ENCODE data around the gene CDX2. TPM values are rescaled to one million over a fixed set of nuclear protein-coding genes. Genes with fewer than 3 reads are reported as not detected.

Gene CDX2
- total RNA-seq (2021; ENCODE audit: unreplicated experiment) (5.1 TPM), Bru-seq, nascent RNA (percentile 36 among the genes with signal in this experiment), BruChase-seq, experiment 1, labeled RNA remaining after a 2-hour chase (percentile 41 among the genes with signal in this experiment), BruChase-seq, experiment 2, labeled RNA remaining after a 6-hour chase (percentile 31 among the genes with signal in this experiment)
- polyA plus RNA-seq (2012; ENCODE audit: insufficient read length), result 4.9 TPM
- long read RNA-seq, full-length matches to known transcripts, result 15 of 15 reads
- long read RNA-seq, partial matches to known transcripts, result 0 of 15 reads
- long read RNA-seq, other reads (novel, unspliced or antisense), result 0 of 15 reads

DNA sequence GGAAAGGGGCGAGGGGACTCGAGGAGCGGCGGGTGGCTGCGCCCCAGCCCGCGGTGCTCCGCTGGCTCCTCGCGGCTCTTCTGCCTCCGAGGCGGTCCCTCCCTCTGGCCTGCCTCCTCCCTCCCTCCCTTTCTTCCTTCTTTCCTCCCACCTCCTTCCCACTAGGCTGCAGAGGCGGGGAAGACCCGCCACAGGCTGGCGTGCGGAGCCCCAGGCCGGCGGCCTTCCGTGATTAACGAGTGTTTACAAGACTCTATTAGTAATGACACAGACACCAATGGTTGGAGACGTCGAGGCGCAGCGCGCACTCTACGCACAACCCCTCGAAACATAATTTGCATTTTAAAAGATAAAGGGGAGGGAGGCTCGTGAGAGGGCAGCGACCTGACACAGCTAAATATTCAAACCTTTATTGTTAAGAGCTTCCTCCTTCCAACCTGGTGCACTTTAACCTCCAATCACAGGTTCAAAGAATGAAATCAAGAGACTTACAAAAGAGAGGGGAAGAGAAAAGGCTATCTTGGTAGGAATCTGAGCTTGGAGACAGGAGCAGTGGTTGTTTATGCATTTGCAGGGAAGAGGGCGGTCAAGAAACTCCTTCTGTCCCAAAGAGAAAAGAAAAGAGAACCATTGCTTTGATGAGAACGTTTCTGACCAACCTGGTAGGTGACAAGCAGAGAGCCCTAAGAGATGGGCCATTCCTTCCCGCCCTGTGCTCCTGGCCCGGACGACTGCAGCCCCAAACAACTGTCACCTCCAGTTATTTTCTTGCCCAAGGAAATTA, at the start of gene CDX2:
Gene CDX2, minus strand, starts transcription at position 234 of the 784 bp plus-strand sequence. CDS start 309 bp downstream, outside the sequence.
- ATAC-seq, result peak; percentile 72
- in situ Hi-C loops (cut with HindIII; ENCODE audit: low pct_unique_long_range_greater_than_20kb, low sequenced_read_pairs), result loop anchor here (25.0 kb wide), 1 partner anchor 132 kb away; no protein-coding TSS in a partner anchor
- no peak for DNase-seq (ENCODE audit: low read depth, low spot score)
- no peaks in the 10 kb centered on the region for H3K27me3 ChIP-seq (ENCODE audit: control insufficient read depth, insufficient read depth, low read length)
- no peaks in the 10 kb centered on the region for H3K9me3 ChIP-seq (ENCODE audit: control insufficient read depth, insufficient read depth, low read depth, low read length)
- ChIA-PET CTCF (interaction anchor here (1.2 kb wide), 1 partner anchor 9 kb away, joined by 3 read pairs; no protein-coding TSS in a partner anchor), POLR2A (no interaction called here)
- intact Hi-C loops (cut with micrococcal nuclease; ENCODE audit: unreplicated experiment), result no loop called here
- TF ChIP-seq, protein P1, sequence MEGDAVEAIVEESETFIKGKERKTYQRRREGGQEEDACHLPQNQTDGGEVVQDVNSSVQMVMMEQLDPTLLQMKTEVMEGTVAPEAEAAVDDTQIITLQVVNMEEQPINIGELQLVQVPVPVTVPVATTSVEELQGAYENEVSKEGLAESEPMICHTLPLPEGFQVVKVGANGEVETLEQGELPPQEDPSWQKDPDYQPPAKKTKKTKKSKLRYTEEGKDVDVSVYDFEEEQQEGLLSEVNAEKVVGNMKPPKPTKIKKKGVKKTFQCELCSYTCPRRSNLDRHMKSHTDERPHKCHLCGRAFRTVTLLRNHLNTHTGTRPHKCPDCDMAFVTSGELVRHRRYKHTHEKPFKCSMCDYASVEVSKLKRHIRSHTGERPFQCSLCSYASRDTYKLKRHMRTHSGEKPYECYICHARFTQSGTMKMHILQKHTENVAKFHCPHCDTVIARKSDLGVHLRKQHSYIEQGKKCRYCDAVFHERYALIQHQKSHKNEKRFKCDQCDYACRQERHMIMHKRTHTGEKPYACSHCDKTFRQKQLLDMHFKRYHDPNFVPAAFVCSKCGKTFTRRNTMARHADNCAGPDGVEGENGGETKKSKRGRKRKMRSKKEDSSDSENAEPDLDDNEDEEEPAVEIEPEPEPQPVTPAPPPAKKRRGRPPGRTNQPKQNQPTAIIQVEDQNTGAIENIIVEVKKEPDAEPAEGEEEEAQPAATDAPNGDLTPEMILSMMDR (IDR thresholded peaks at IDR 0.05), result no peak
- TF ChIP-seq REST (IDR thresholded peaks at IDR 0.05; ENCODE audit: insufficient read depth in 1 of 2, low read depth in 2 of 2, low read length in 1 of 2) (no peak), POLR2AphosphoS5 (IDR thresholded peaks at IDR 0.05; ENCODE audit: low read depth, low read length) (no peak), SIN3A (IDR thresholded peaks at IDR 0.05; ENCODE audit: borderline replicate concordance, insufficient read depth, low read depth, low read length) (no peak)
- 0 out of 2 replicates have a peak within 1 kb of the TSS, but pooled peaks have one; percentile 29 for H3K27ac ChIP-seq (ENCODE audit: low read length)
- H3K4me1 ChIP-seq (ENCODE audit: control insufficient read depth, insufficient read depth, low read length), result peaks cover 10% of the 10 kb centered on the region
- H3K4me3 ChIP-seq (ENCODE audit: low read depth in 2 of 2, low read length in 2 of 2), result peak within 1 kb of the TSS; percentile 51 to 53
- no peaks in the 10 kb centered on the region; the same call in 1 of the 2 replicates for H3K36me3 ChIP-seq (ENCODE audit: control insufficient read depth, insufficient read depth, low read length)
- BruUV-seq (replicated peaks), result no TSS peak

DNA sequence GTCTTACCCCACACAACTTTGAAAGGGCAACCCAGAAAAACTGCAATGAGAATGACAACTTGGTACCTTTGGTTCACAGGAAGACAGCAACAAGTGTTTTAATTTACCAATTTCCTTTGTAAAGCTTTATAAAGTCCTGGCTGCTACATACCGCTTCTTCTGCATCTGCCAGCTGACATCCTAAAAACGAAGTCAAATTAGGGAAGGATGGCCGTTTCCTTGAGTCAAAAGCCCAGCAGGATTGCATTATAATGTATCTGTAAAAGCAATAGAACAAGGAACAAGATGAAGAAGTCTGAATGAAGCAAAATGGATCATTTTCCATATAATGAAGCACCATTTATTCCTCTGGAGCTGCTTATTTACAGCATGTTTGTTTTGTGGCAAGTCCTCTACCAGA, 45.2 kb upstream of the CDX2 start:
- no peaks in the 10 kb centered on the region for H3K27me3 ChIP-seq (ENCODE audit: control insufficient read depth, insufficient read depth, low read length)
- no peak for ATAC-seq
- ChIA-PET CTCF (no interaction called here), POLR2A (no interaction called here)
- H3K27ac ChIP-seq (ENCODE audit: low read length), result no peak overlapping the region
- no peaks in the 10 kb centered on the region for H3K36me3 ChIP-seq (ENCODE audit: control insufficient read depth, insufficient read depth, low read length)
- no TSS peak for BruUV-seq (replicated peaks)
- in situ Hi-C loops (cut with HindIII; ENCODE audit: low pct_unique_long_range_greater_than_20kb, low sequenced_read_pairs), result no loop called here
- TF ChIP-seq SIN3A (IDR thresholded peaks at IDR 0.05; ENCODE audit: borderline replicate concordance, insufficient read depth, low read depth, low read length) (no peak), TCF7L2 (IDR thresholded peaks at IDR 0.05; ENCODE audit: low read depth, low read length) (no peak), REST (IDR thresholded peaks at IDR 0.05; ENCODE audit: insufficient read depth in 1 of 2, low read depth in 2 of 2, low read length in 1 of 2) (no peak), POLR2AphosphoS5 (IDR thresholded peaks at IDR 0.05; ENCODE audit: low read depth, low read length) (no peak)
- TF ChIP-seq, protein P1 (IDR thresholded peaks at IDR 0.05), result no peak
- H3K4me3 ChIP-seq (ENCODE audit: low read depth in 2 of 2, low read length in 2 of 2), result no peak overlapping the region
- DNase-seq (ENCODE audit: low read depth, low spot score), result no peak
- intact Hi-C loops (cut with micrococcal nuclease; ENCODE audit: unreplicated experiment), result no loop called here
- H3K4me1 ChIP-seq (ENCODE audit: control insufficient read depth, insufficient read depth, low read length), result no peaks in the 10 kb centered on the region
- no peaks in the 10 kb centered on the region for H3K9me3 ChIP-seq (ENCODE audit: control insufficient read depth, insufficient read depth, low read depth, low read length)
